Activated effector memory CD4-positive, alpha-beta T cell treated with Interleukin-2 at 50 U/mL for 16 hours (primary cell): ENCODE results near the gene VEZF1.

Source experiments
- DNase-seq: peaks from one replicate; pipeline ENCODE4 v3.0.0-alpha.2; 2020

Gene VEZF1

GRCh38 chr17:57926723-57927047 lies 61.4 kb downstream of the VEZF1 start:
- no peak for DNase-seq

- no peak for DNase-seq
Measured at GRCh38 chr17:57925361-57925990, 62.6 kb downstream of the VEZF1 start.

DNA sequence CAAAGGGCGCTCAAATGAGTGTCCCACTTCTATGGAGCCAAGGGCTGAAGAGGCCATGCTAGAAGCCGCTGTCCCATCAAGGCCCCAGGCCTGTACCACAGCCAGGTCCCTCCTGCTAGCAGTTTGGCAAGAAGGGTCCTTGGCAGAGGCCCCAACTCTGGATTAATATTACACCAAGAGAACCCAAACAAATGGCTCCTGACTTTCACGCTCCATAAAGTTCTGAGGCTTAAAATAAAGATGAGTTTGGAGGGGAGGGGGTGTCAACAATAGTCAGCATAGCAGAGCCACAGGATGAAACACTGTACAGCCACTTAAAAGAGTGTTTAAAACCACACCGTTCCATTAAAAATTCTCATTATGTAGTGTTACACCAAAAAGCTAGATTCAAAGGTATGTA lies 63.4 kb downstream of the VEZF1 start:
- no peak for DNase-seq
